GM12878 (cell line): ENCODE measurements around the gene PRKG1. TPM values are rescaled to one million over a fixed set of nuclear protein-coding genes. Genes with fewer than 3 reads are reported as not detected.

Experiments used
- ATAC-seq: fragments of 200-7000 bp; cut with Tn5 transposase; 3 replicates; pipeline ENCODE4 v1.9.1; 2020; ENCODE audit warnings: mild to moderate bottlenecking, moderate library complexity
- BruUV-seq: library from RNA; stranded (reverse); fragments of 400-500 nt; replicated peaks from 2 replicates; lab custom pipeline; 2021; lab: Mats Ljungman, UMichigan
- CTCF ChIA-PET: fragments of 300-600 bp; sonication (Branson Sonifier 250); formaldehyde crosslinking; extraction: SDS; loops from one replicate; lab custom pipeline; 2021; ENCODE audit warnings: inconsistent platforms; lab: Yijun Ruan, JAX
- POLR2A ChIA-PET: fragments of 350-600 bp; formaldehyde crosslinking; extraction: SDS; loops from one replicate; lab custom pipeline; 2021; ENCODE audit warnings: inconsistent platforms; lab: Charles Lee
- RAD21 ChIA-PET: fragments of 300-600 bp; sonication (Branson Sonifier 250); formaldehyde crosslinking; loops from one replicate; lab custom pipeline; 2023; ENCODE audit warnings: antibody characterized with exemption; ENCODE audit not compliant: unreplicated experiment; lab: Charles Lee
- SMC1A ChIA-PET: fragments of 300-600 bp; sonication (Branson Sonifier 250); formaldehyde crosslinking; loops from one replicate; lab custom pipeline; 2023; ENCODE audit not compliant: unreplicated experiment, uncharacterized antibody; lab: Charles Lee
- DNase-seq: peaks from one replicate; pipeline ENCODE4 v3.0.0-alpha.2; 2011; ENCODE audit warnings: low read depth, low spot score
- FAIRE-seq: peaks from 3 replicates; lab custom pipeline; 2011; peaks lifted over from hg19 to GRCh38; lab: Jason Lieb, UNC
- H2AFZ ChIP-seq: 2 replicates; pipeline ENCODE4 v1.6.0; 2011; ENCODE audit warnings: low read depth, low read length, control low read depth; ENCODE audit not compliant: control insufficient read depth
- H3K27ac ChIP-seq: 2 replicates; pipeline ENCODE4 v1.5.1; 2011; ENCODE audit warnings: control low read depth; ENCODE audit not compliant: control insufficient read depth, insufficient read depth
- H3K27me3 ChIP-seq, 2 experiments: replicated peaks in 1 of 2; 2 replicates each; pipeline versions ENCODE4 v1.6.0 to v1.6.1; 2011; ENCODE audit warnings: low read length in 1 of 2; ENCODE audit not compliant: control insufficient read depth in 2 of 2, insufficient read depth in 2 of 2
- H3K36me3 ChIP-seq, 2 experiments: 2 replicates each; pipeline ENCODE4 v1.5.1; 2011; ENCODE audit warnings: low read length in 1 of 2; ENCODE audit not compliant: control insufficient read depth in 2 of 2, insufficient read depth in 2 of 2
- H3K4me1 ChIP-seq: 2 replicates; pipeline ENCODE4 v1.6.1; 2011; ENCODE audit warnings: mild to moderate bottlenecking, low read length, moderate library complexity, mixed read lengths; ENCODE audit not compliant: control insufficient read depth, insufficient read depth
- H3K4me2 ChIP-seq: 2 replicates; pipeline ENCODE4 v1.6.0; 2011; ENCODE audit warnings: control low read depth; ENCODE audit not compliant: control insufficient read depth, insufficient read depth
- H3K4me3 ChIP-seq: fragments of 200-600 bp; sonication (generic); 2 replicates; pipeline ENCODE4 v1.5.1; 2016
- H3K79me2 ChIP-seq: 2 replicates; pipeline ENCODE4 v1.6.0; 2011; ENCODE audit warnings: low read length; ENCODE audit not compliant: control insufficient read depth, insufficient read depth
- H3K9ac ChIP-seq: 2 replicates; pipeline ENCODE4 v1.8.0; 2011; ENCODE audit warnings: low read length, control low read depth, mixed read lengths; ENCODE audit not compliant: control insufficient read depth, insufficient read depth
- H3K9me3 ChIP-seq: replicated peaks from 3 replicates; pipeline ENCODE4 v1.5.1; 2011; ENCODE audit warnings: mild to moderate bottlenecking, low read length; ENCODE audit not compliant: control insufficient read depth, insufficient read depth
- H4K20me1 ChIP-seq: 2 replicates; pipeline ENCODE4 v1.6.0; 2011; ENCODE audit not compliant: control insufficient read depth, insufficient read depth
- ATF2 ChIP-seq: IDR thresholded peaks from 2 replicates; pipeline ENCODE4 v1.6.1; 2012; ENCODE audit warnings: low read length, inconsistent platforms
- EP300 ChIP-seq, 2 experiments: fragments of 150-350 bp in 1 of 2; IDR thresholded peaks; 2 replicates each; pipeline ENCODE4 v1.6.1; 2011 to 2012; ENCODE audit warnings: low read depth in 2 of 2, low read length in 2 of 2, borderline replicate concordance in 1 of 2, improper control_type of control experiment in 1 of 2, inconsistent platforms in 1 of 2; ENCODE audit not compliant: control insufficient read depth in 1 of 2
- GATAD2B ChIP-seq: fragments of 450-650 bp; conservative IDR thresholded peaks from 2 replicates; pipeline ENCODE4 v1.6.1; 2017; ENCODE audit warnings: low read depth, mild to moderate bottlenecking, moderate library complexity
- IRF5 ChIP-seq: fragments of 450-650 bp; IDR thresholded peaks from 2 replicates; pipeline ENCODE4 v1.6.1; 2017; ENCODE audit warnings: borderline replicate concordance
- MYB ChIP-seq: fragments of 150-350 bp; IDR thresholded peaks from 2 replicates; pipeline ENCODE4 v1.6.1; 2014; ENCODE audit warnings: mild to moderate bottlenecking, low read depth, low read length, borderline replicate concordance
- NFIC ChIP-seq: IDR thresholded peaks from 2 replicates; pipeline ENCODE4 v1.6.1; 2012; ENCODE audit warnings: low read depth, mild to moderate bottlenecking, inconsistent platforms, low read length, moderate library complexity
- POLR2AphosphoS5 ChIP-seq: IDR thresholded peaks from 2 replicates; pipeline ENCODE4 v1.6.1; 2011; ENCODE audit warnings: mild to moderate bottlenecking, low read length, inconsistent platforms
- SKIL ChIP-seq: fragments of 450-650 bp; IDR thresholded peaks from 2 replicates; pipeline ENCODE4 v1.6.1; 2017; ENCODE audit warnings: mild to moderate bottlenecking, low read depth, inconsistent platforms; ENCODE audit not compliant: poor library complexity, severe bottlenecking
- SMAD5 ChIP-seq: IDR thresholded peaks from 2 replicates; pipeline ENCODE4 v1.6.1; 2016; ENCODE audit warnings: antibody characterized with exemption, low read depth
- TCF12 ChIP-seq: IDR thresholded peaks from 2 replicates; pipeline ENCODE4 v1.6.1; 2011; ENCODE audit warnings: low read depth, mild to moderate bottlenecking, low read length
- ZNF24 ChIP-seq: fragments of 450-650 bp; IDR thresholded peaks from 2 replicates; pipeline ENCODE4 v1.6.1; 2017; ENCODE audit warnings: antibody characterized with exemption, mild to moderate bottlenecking
- ZNF687 ChIP-seq: fragments of 450-650 bp; IDR thresholded peaks from 2 replicates; pipeline ENCODE4 v1.6.1; 2017; ENCODE audit warnings: mild to moderate bottlenecking, moderate library complexity
- WGBS: methylation state at CpG from one replicate; pipeline ENCODE4 v1.1.6; 2016; ENCODE audit warnings: low lambda C conversion rate; ENCODE audit not compliant: insufficient replicate concordance, insufficient coverage; ENCODE audit errors: missing lambda C conversion rate; 5-methylcytosine and 5-hydroxymethylcytosine counted together
- in situ Hi-C: fragments of 300-500 bp; cut with MboI; formaldehyde crosslinking; loops from 9 replicates; pipeline ENCODE4 v1.14.3; 2018; ENCODE audit warnings: mixed read lengths
- intact Hi-C: fragments of 100-400 bp; cut with micrococcal nuclease; formaldehyde crosslinking; loops from one replicate; pipeline ENCODE4 v1.14.2; 2022; ENCODE audit not compliant: unreplicated experiment
- polyA plus RNA-seq, 11 experiments: library from polyadenylated mRNA; depleted of rRNA in 4 of 11; unstranded in 6 of 11; stranded (reverse) in 5 of 11; fragments of >200 nt; fragmentation: Nextera tagmentation in 4 of 11; fragmentation: Illumina TruSeq in 1 of 11; extraction: Ambion mirVana in 4 of 11; extraction: Trizol in 1 of 11; gene quantifications; 1 replicate in 1 of 11; 2 replicates in 10 of 11; pipeline versions ENCODE4 v1.2.1 to v1.2.3, GENCODE V29; 2011 to 2016; ENCODE audit warnings: inconsistent platforms in 2 of 11, missing spikeins in 2 of 11, low read depth in 1 of 11
- total RNA-seq, 4 experiments: library from RNA; depleted of rRNA in 3 of 4; stranded (reverse); fragments of >200 nt in 3 of 4; fragmentation: Illumina TruSeq in 1 of 4; extraction: Trizol in 1 of 4; gene quantifications; 2 replicates each; pipeline versions ENCODE4 v1.2.1 to v1.2.3, GENCODE V29; 2013 to 2021

Gene PRKG1
- total and polyA plus RNA-seq, 10 of the 15 experiments (the other 5 are each of a cell fraction or from before 2014, with no cell fraction given), result 0.04 to 0.05 TPM; not detected in 8

- no peak for TF ChIP-seq ZNF687
- no peak for TF ChIP-seq ATF2
- TF ChIP-seq POLR2AphosphoS5, result no peak
These were observed 876.8 kb downstream of the PRKG1 start (continued) for GRCh38 chr10:51950996-51951555.

GRCh38 chr10:51951601-51952000 lies 877.3 kb downstream of the PRKG1 start:
- ATAC-seq (no peak), FAIRE-seq (no peak), DNase-seq (no peak)
- Histone ChIP-seq H3K4me3 (no peak overlapping the region), H2AFZ (no peak overlapping the region), H3K4me2 (no peak overlapping the region), H3K79me2 (no peaks in the 10 kb centered on the region), H3K4me1 (no peaks in the 10 kb centered on the region), H3K36me3 (no peaks in the 10 kb centered on the region), H3K27me3 (no peaks in the 10 kb centered on the region; a peak in 1 of 4 replicates), H3K9ac (no peak overlapping the region), H3K9me3 (no peaks in the 10 kb centered on the region), H4K20me1 (no peaks in the 10 kb centered on the region), H3K27ac (no peak overlapping the region)
- CTCF ChIA-PET, result interaction anchor here (0.6 to 1.3 kb wide), 2 partner anchors 9 to 562 kb away, joined by 3 read pairs; no protein-coding TSS in a partner anchor
- intact Hi-C loops (no loop called here), in situ Hi-C loops (loop anchor here (25.0 kb wide), 1 partner anchor 889 kb away; the partner anchor contains the start of gene PRKG1)
- SMC1A ChIA-PET, result no interaction called here
- 0% methylated on average over 1 of the region's 1 CpG for WGBS
- no TSS peak for BruUV-seq
- RAD21 ChIA-PET, result no interaction called here
- POLR2A ChIA-PET, result no interaction called here
- TF ChIP-seq IRF5, result no peak
- TF ChIP-seq EP300 (IDR thresholded peaks at IDR 0.05; ENCODE audit: borderline replicate concordance in 1 of 2, control insufficient read depth in 1 of 2, low read depth in 2 of 2, low read length in 2 of 2), result no peak
- no peak for TF ChIP-seq MYB
- no peak for TF ChIP-seq TCF12
- no peak for TF ChIP-seq GATAD2B
- no peak for TF ChIP-seq NFIC
- no peak for TF ChIP-seq SKIL
- TF ChIP-seq SMAD5, result no peak
- no peak for TF ChIP-seq ZNF24
